Esophagus squamous epithelium (tissue), 5 donors: Measurements from ENCODE around the gene EIF2A. TPM values are rescaled to one million over a fixed set of nuclear protein-coding genes. Genes with fewer than 3 reads are reported as not detected.

Experiments used
- DNase-seq: peaks from one replicate; lab custom pipeline; 2025; lab: John Stamatoyannopoulos, UW
- H3K27ac ChIP-seq, 4 donors: fragments of 200-600 bp; sonication (generic); one replicate each; pipeline ENCODE4 v1.5.1; 2016 to 2019; ENCODE audit warnings: mild to moderate bottlenecking in 1 of 4
- H3K27me3 ChIP-seq, 4 donors: fragments of 200-600 bp; sonication (generic); 1 replicate in 3 of 4; 2 replicates in 1 of 4; pipeline versions ENCODE4 v1.5.1 to v1.6.0; 2017 to 2021; ENCODE audit warnings: antibody characterized with exemption in 1 of 4
- H3K36me3 ChIP-seq, 3 donors: fragments of 200-600 bp; sonication (generic); one replicate each; pipeline ENCODE4 v1.5.1; 2016 to 2019
- H3K4me1 ChIP-seq, 3 donors: fragments of 200-600 bp; sonication (generic); one replicate each; pipeline ENCODE4 v1.5.1; 2017 to 2019
- H3K4me3 ChIP-seq, 4 donors: fragments of 200-600 bp; sonication (generic); 1 replicate in 3 of 4; 2 replicates in 1 of 4; pipeline ENCODE4 v1.5.1; 2016 to 2019; ENCODE audit warnings: mild to moderate bottlenecking in 2 of 4, moderate library complexity in 1 of 4
- H3K9me3 ChIP-seq, 3 donors: fragments of 200-600 bp; sonication (generic); one replicate each; pipeline ENCODE4 v1.5.1; 2016 to 2019
- POLR2A ChIP-seq, 4 donors: fragments of 450-650 bp; IDR thresholded peaks; one replicate each; pipeline ENCODE4 v1.6.1; 2017; ENCODE audit warnings: antibody characterized with exemption in 4 of 4, mild to moderate bottlenecking in 4 of 4, moderate library complexity in 3 of 4
- WGBS, 2 donors: methylation state at CpG; one replicate each; pipeline ENCODE4 v1.1.5; 2018; 5-methylcytosine and 5-hydroxymethylcytosine counted together
- intact Hi-C: fragments of 100-400 bp; cut with DNase I; formaldehyde crosslinking; loops from one replicate; pipeline ENCODE4 v1.15.0; 2022
- total RNA-seq, 4 donors: library from RNA; depleted of rRNA; stranded (reverse); fragments of >200 nt; gene quantifications; one replicate each; pipeline ENCODE4 v1.1.0, GENCODE V29; 2016
- TF ChIP-seq, protein P1 (sequence below), 6 experiments: fragments of 450-650 bp in 4 of 6; fragments of 200-600 bp in 2 of 6; sonication (generic) in 2 of 6; IDR thresholded peaks; one replicate each; pipeline ENCODE4 v1.5.1; 2016 to 2019; ENCODE audit warnings: antibody characterized with exemption in 6 of 6, mild to moderate bottlenecking in 4 of 6, moderate library complexity in 4 of 6
- donor health status: DM: yes; HTN: yes; CAD: no.

EIF2A gene
- total RNA-seq, 4 donors from 2014 or later: 67.7 to 233 (median 136) TPM

DNA sequence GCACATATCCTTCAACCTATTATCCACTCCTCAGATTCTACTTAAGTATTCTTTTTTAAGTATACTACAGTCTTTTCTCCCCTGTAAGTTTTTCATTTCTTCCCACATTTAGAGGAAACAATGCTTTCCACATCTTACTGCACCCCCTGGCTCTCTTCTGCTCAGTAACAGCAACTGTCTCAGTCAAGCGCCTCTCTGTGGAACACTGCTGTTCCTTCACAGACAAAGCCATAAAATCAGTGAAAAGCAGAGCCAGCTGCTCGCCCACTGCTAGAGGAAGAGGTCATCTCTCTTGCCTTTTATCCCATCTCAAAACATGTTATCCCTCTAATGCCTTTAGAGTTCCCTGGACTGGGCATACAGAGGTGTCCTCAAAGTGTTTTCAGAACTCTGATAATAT is 25.1 kb upstream of the EIF2A start:
- no peak overlapping the region for H3K27ac ChIP-seq
- no peak for DNase-seq
- H3K4me3 ChIP-seq: no peak overlapping the region
- intact Hi-C loops: no loop called here
- peaks cover 0 to 6% (median 0%) of the 10 kb centered on the region in 3 donors for H3K4me1 ChIP-seq
- no peaks in the 10 kb centered on the region for H3K9me3 ChIP-seq
- no peaks in the 10 kb centered on the region for H3K36me3 ChIP-seq
- WGBS, 2 donors: 66 to 80% methylated on average over 2 of the region's 2 CpGs
- no peaks in the 10 kb centered on the region for H3K27me3 ChIP-seq
- TF ChIP-seq POLR2A (IDR thresholded peaks at IDR 0.05): no peak
- TF ChIP-seq, protein P1, sequence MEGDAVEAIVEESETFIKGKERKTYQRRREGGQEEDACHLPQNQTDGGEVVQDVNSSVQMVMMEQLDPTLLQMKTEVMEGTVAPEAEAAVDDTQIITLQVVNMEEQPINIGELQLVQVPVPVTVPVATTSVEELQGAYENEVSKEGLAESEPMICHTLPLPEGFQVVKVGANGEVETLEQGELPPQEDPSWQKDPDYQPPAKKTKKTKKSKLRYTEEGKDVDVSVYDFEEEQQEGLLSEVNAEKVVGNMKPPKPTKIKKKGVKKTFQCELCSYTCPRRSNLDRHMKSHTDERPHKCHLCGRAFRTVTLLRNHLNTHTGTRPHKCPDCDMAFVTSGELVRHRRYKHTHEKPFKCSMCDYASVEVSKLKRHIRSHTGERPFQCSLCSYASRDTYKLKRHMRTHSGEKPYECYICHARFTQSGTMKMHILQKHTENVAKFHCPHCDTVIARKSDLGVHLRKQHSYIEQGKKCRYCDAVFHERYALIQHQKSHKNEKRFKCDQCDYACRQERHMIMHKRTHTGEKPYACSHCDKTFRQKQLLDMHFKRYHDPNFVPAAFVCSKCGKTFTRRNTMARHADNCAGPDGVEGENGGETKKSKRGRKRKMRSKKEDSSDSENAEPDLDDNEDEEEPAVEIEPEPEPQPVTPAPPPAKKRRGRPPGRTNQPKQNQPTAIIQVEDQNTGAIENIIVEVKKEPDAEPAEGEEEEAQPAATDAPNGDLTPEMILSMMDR (IDR thresholded peaks at IDR 0.05): no peak

DNA sequence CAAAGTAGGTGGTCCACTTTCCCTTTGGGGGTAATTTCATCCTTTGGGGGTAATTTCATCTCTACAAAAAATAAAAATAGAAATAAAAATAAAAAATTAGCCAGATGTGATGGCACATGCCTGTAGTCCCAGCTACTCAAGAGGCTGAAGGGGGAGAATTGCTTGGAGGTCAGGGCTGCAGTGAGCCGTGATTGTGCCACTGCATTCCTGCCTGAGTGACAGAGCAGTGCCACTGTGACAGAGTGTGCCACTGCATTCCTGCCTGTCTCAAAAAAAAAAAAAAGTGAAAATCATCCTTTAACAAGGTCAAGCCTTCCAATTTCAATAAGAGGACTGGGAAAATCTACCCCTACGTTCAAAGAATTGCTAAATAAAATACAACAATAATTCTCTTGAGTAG is 23.0 kb upstream of the EIF2A start:
- 75 to 79% methylated on average over 2 of the region's 2 CpGs for WGBS, 2 donors
- TF ChIP-seq, protein P1 (IDR thresholded peaks at IDR 0.05): no peak
- no peak for TF ChIP-seq POLR2A (IDR thresholded peaks at IDR 0.05)

DNA sequence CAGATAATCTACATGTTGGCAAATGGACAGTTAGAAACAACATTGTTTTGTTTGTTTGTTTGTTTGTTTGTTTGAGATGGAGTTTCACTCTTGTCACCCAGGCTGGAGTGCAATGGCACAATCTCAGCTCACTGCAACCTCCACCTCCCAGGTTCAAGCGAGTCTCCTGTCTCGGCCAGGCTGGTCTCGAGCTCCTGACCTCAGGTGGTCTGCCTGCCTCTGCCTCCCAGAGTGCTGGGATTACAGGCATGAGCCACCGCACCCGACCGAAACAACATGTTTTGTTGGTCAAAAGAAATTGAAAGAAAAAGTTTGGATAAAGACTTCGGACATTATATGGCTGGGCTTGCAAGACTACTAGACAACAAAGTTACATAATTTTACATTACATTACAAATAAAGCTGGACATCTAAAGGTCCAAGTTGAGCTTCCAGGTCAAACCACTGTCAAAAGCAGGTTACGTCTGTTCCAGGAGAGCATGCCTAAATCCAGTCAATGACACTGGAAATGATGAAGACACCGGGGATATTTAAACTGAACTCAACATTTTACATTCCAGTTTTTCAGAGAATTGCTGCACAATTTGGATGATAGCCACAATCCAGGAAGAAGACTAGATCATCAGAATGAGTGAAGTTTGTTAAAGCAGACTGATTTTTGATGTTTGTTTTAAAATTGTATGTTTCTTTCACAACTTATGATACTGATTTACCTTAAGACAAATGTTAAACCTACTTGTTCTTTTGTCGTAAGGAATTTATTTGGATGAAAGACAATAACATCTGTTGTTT is 18.9 kb upstream of the EIF2A start:
- WGBS, 2 donors: 63 to 64% methylated on average over 10 of the region's 10 CpGs
- TF ChIP-seq POLR2A (IDR thresholded peaks at IDR 0.05): no peak
- TF ChIP-seq, protein P1 (IDR thresholded peaks at IDR 0.05): no peak
- intact Hi-C loops: no loop called here
- Histone ChIP-seq H3K36me3 (no peaks in the 10 kb centered on the region), H3K9me3 (no peaks in the 10 kb centered on the region), H3K4me1 (no peaks in the 10 kb centered on the region), H3K27me3 (no peaks in the 10 kb centered on the region), H3K27ac (no peak overlapping the region), H3K4me3 (no peak overlapping the region)
- DNase-seq: no peak

More for the DNA sequence above, 23.0 kb upstream of the EIF2A start:
- Histone ChIP-seq H3K4me3 (no peak overlapping the region), H3K9me3 (no peaks in the 10 kb centered on the region), H3K36me3 (no peaks in the 10 kb centered on the region), H3K4me1 (peaks cover 0 to 5% (median 0%) of the 10 kb centered on the region in 3 donors), H3K27me3 (no peaks in the 10 kb centered on the region), H3K27ac (no peak overlapping the region)
- intact Hi-C loops: no loop called here
- DNase-seq: no peak

DNA sequence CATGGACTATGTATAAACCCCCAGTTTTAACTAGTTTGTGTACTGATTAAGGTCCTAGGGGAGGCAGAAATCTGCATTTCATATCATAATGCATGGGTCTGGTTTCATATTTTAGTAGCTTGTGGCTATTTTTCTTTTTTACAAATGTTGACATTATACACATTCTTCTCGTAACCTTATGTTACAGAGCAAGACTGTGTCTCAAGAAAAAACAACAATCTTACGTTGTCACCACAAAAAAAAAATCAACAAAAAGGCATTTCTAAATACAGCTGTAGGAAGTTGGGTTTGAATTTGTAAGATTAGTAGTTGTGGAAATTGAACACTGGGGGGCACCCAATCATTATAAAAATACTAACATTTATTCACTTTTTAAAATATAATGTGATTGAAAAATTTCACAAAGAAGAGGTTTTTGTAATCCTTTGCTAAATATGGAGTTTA is 18.2 kb upstream of the EIF2A start:
- intact Hi-C loops: no loop called here
- no peaks in the 10 kb centered on the region for H3K36me3 ChIP-seq
- no peak for DNase-seq
- H3K27ac ChIP-seq: no peak overlapping the region
- no peaks in the 10 kb centered on the region for H3K27me3 ChIP-seq
- WGBS, 2 donors: 11 to 14% methylated on average over 2 of the region's 2 CpGs
- no peaks in the 10 kb centered on the region for H3K9me3 ChIP-seq
- TF ChIP-seq, protein P1 (IDR thresholded peaks at IDR 0.05): peak in 2 of 6 experiments; percentile 7 to 14
- TF ChIP-seq POLR2A (IDR thresholded peaks at IDR 0.05): no peak
- no peaks in the 10 kb centered on the region for H3K4me1 ChIP-seq
- H3K4me3 ChIP-seq: no peak overlapping the region

DNA sequence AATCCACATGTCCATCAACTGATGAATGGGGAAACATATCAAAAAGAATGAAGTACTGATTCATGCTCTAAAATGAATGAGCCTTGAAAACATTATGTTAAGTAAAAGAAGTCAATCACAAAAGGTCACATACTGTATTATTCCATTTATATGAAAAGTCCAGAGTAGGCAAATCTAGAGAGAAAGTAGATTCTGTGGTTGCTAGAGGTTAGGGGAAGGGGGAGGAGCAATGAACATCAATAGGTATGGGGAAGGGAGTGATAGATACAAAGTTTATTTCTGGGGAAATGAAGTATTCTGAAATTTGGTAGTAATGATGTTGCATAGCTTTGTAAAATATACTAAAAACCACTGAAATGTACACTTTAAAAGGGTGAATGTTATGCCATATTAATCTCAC is 14.8 kb upstream of the EIF2A start:
- Histone ChIP-seq H3K4me1 (no peaks in the 10 kb centered on the region), H3K36me3 (no peaks in the 10 kb centered on the region), H3K9me3 (no peaks in the 10 kb centered on the region), H3K4me3 (no peak overlapping the region), H3K27ac (no peak overlapping the region), H3K27me3 (no peaks in the 10 kb centered on the region)
- DNase-seq: no peak
- no peak for TF ChIP-seq POLR2A (IDR thresholded peaks at IDR 0.05)
- TF ChIP-seq, protein P1 (IDR thresholded peaks at IDR 0.05): no peak
- intact Hi-C loops: no loop called here
